MV-4-11 (cell line): ENCODE measurements around the gene RAI1.

Experiments used
- DNase-seq: peaks from one replicate; lab custom pipeline; 2025; lab: John Stamatoyannopoulos, UW

The RAI1 gene

DNA sequence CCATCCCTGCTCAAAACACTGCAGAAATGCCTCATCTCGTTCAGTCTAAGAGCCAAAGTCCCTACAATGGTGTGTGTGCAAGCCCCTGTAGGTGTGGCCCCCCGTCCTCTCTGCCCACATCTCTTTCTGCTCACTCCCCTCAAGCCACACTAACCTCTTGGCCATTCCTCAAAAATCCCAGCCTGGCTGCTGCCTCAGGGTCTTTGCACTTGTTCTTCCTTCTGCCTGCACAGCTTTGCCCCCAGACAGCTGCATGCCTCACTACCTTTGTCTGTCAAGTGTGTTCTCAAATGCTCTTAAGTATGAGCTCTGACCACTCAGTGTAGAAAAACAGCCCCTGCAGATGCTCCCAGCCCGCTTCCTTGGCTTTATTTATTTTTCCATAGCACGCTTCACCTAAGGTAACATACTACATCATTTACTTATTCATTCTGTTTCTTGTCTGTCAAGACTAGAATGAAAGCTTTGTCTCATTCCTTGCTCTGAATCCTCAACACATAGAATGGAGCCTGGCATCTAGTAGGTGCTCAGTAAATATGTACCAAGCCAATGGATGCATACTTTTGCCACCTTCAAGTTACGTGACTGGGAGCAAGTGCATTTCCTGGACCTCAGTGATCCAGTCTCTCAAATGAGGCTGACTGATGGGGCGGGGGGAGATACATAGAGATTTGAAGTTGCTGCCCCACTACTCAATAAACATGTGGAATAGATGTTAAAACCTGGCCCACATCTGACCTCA lies 38.1 kb downstream of the RAI1 start:
- DNase-seq: no peak

DNA sequence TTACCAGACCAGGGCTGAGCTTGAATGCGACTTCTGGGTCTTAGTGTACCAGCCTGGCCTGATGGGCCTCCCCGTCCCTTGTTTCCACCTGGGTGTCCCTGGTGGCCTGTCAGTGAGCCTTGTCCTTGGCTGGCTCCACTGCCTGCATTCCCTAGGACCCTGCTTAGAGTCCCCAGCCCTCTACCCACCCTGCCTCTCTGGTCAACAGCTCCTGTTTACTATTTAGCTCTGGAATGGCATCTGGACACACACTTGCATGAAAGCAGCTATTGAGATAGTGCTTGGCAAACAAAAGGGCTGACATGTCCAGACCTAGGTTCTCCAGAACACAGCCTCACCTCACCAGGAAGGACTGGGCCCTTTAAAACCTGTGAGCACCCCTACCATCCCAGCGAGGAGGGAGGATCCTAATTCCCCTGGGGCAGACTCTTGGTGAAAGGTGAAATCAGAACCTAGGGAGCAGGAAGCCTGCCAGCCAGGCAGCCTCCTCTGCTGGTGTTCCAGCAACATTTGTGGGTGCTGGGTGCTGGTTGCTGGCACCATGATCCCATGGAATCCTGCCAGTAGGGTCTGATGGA lies 38.8 kb downstream of the RAI1 start:
- DNase-seq: no peak

- DNase-seq: no peak
These were observed 39.9 kb downstream of the RAI1 start for GRCh38 chr17:17721140-17721668.

GRCh38 chr17:17722081-17722905 lies 41.0 kb downstream of the RAI1 start:
- no peak for DNase-seq

GRCh38 chr17:17722906-17723353 lies 41.7 kb downstream of the RAI1 start:
- DNase-seq: no peak

GRCh38 chr17:17723354-17724261 lies 42.4 kb downstream of the RAI1 start:
- no peak for DNase-seq

GRCh38 chr17:17724307-17725010 lies 43.2 kb downstream of the RAI1 start:
- no peak for DNase-seq

DNA sequence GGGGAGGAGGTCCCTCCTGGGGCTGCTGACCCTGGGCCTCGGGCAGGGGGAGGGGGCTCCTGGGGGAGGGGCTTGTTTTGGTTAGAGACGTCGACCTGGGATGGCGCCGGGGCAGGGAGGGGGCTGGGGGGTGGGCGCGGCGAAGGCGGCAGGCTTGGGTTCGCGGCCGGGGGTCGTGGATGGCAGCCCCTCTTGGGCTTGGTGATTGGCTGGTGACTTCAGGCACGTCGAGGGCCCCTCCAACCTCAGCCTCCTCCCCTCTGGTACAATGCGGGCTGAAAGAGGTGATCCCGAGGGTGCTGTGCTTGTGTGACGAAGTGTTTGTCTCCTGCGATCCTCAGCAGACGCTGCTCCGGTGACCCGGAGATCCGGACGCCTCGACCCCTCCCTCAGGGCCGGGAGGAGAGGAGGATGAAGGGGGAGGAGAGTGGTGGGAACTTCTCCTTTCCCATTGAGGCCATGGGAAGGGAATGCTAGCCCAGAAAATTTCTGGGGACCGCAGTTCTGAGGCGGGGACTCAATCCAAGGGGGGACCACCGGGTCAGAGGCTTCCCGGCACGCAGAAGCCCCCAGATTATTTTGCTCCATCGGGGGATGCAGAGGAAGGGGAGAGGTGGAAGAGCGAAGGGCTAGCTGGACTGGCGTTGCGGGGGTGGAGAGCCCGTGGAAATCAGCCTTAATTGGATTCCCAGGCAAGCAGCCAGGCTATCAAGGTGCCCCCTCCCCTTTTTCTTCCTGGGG lies 43.9 kb downstream of the RAI1 start:
- DNase-seq: no peak

DNA sequence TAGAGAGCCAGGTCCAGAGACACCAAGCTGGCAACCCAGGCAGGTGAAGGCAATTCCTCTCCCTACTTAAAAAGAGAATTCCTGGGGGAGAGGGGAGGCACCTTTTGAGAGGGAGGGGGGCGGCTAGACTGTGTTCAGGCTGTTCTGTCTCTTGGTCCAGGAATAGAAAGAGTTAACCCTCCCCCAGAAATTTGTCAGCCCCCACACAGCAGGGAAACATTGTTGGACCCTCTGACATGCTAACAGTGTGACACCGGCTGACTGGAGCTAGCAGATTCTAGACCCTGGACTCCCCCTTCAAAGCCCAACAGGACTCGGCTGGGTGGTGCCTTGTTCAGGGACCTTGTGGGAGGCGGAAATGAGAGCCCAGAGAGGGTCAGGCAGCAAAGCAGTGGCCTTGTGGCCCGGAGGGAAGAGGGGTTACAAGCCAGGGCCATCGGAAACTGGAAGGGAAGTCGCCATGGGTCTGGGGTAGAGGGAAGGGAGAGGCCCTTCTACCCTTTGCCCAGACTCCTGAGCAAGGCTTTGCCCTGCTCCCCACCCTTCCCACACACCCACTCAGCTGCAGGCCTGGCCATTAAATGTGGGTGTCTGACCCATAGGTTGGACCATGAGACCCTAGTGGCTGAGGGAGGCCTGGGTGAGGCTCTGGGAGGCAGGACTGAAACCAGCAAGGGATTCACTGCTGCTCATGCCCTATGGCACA lies 44.6 kb downstream of the RAI1 start:
- no peak for DNase-seq

GRCh38 chr17:17726458-17727060 lies 45.3 kb downstream of the RAI1 start:
- peak; percentile 15 for DNase-seq

DNA sequence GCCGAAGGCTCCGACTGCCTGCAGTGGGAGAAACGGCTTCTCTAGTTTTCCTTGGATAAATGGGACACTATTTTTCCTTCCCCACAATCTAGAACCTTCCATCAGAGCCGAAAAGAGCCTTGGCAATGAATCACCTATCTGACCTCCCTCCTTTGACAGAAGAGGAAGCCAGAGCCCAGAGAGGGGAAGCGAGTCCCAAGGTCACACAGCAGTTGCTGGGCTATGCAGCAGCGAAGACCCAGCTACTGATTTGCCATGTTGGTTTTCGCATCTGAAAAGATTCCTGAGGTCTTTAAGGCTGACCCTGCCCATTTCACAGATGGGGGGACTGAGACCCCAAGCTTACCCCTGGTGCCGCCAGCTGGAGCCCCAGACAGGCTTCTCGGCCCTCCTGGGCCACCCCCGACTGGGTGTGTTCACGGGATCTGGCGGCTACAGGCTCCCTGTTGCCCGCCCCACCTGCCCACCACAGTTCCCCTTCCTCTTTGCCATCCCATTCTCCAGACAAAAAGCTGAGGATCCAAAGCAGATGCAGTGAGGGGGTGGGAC lies 45.9 kb downstream of the RAI1 start:
- no peak for DNase-seq

DNA sequence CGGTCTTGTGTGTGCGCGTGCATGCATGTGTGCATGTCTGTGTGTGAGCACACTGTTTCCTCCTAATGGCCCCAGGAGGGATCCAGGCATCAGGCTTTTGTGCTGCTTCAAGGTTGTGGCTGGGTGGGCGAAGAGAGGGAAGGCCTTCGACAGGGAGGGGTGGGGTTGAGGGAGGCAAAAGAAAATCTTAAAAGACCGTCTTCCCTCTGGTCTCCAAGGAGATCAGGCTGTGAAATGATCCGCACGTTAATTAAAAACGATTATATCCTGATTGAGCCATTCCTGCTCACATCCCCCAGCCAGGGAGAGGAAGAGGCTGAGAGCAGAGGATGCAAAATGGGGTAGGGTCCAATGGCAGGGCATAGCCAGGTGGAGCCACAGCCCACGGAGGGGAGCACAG lies 46.9 kb downstream of the RAI1 start:
- DNase-seq: no peak

DNA sequence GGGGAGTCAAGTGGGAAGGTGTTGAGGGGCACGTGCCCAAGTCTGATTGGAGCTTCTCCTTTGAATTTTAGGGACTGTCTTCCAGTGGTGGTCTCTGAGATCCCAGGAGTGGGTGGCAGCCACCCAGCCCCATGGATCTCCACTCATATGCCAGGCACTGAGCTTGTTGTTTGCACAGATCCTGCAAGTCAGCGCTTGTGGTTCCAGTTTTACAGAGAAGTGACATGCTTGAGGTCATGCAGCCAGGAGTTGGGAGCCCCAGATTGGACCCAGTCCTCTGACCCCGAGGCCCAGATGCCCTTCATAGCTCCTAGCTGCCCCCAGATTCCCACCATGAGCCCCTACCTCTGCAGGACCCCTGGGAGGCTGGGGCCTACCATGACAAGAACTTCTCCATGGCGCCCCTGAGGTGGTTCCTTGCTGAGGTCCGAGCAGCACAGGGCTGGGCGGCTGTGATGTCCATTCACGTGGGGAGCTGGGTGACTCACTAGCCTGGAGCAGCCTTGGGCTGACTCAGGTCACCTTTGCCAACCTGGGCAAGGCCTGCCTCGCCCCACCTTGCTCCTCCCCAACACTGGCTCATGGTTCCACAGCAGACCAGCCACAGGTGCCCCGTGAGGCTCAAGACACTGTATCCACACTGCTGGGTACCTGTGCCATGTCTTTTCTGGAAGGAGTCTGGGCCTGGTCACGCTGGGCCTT lies 47.4 kb downstream of the RAI1 start:
- DNase-seq: no peak

DNA sequence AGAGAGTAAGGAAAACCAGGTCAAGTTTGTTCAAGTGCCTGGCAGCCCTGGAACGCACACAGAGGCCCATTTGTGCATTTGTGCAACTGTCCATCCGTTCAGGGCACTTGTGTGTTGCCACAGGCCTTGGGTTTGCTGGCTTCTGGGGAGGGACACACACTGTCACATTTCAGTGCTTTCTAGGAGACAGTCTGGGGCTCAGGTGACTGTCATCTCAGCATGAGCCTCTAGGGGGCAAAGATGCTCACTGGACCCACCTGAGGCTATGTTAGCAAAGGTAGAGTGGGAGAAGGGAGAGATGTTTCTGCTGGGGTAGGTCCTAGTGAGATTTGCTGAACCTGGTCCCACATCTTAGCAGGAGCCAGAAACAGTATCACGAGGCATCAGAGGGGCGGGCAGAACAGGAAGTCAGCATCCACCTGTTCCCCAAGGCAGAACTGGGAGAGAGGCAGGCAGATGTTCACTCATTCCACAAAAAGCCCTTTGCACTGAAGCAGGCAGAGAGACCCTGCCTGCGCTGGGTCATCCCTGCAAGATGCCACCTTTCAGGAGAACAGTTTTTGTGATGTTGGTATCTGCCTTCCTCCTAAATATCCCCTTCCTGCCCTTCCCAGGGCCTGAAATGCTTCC lies 48.5 kb downstream of the RAI1 start:
- no peak for DNase-seq

DNA sequence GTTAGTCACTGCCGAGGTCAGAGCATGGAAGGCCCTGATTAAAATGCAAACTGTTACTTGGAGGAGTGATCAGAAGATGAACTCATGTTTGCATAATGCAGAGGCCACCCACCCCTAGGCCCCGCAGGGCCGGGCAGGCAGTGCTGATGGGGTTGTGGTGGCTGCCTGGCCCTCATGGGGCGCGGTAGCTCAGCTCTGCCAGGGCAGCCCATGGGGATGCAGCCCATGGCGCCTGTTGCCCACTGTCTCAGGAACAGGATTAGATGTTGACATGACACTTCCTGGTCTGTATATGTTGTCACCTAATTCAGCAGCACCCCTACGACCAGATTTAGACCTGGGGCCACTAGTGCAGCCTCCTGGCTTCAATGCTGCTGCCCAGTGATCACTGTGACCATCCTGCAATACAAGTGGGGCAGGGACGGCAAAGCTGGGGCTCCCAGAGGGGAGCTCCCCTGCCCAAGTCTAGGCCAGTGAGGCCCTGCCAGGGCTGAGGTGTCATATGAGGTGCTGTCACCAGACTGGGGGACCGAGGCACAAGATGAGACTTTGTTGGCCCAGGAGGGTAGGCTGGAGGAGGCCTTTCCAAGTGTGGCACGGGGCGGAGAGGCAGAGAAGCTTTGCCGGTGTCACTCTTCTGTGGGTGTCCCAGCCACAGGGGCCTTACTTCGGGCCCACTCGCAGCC lies 49.1 kb downstream of the RAI1 start:
- no peak for DNase-seq

DNA sequence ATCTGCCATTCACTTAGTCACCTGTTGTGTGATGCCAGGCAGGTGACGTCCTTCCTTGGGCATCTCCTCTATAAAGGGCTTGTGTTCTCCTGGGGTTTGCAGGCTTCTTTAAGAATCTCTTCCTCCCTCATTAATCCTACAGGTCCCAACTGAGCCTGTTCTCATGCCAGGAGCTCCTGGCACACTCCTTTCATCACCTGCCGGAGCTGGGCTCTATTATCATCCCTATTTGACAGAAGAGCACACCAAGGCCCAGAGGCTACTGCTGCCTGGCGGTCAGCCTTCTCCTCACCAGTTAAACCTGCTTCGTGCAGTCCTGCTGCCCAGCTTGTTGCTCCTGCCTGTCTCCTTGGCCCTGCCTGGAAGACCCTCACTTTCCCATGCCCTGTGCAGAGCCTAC lies 51.2 kb downstream of the RAI1 start:
- no peak for DNase-seq
